Measurements from ENCODE around the gene CSNK2A1.
A peak's percentile ranks its signal among the peaks of the same experiment; 100 is the strongest.

DNA sequence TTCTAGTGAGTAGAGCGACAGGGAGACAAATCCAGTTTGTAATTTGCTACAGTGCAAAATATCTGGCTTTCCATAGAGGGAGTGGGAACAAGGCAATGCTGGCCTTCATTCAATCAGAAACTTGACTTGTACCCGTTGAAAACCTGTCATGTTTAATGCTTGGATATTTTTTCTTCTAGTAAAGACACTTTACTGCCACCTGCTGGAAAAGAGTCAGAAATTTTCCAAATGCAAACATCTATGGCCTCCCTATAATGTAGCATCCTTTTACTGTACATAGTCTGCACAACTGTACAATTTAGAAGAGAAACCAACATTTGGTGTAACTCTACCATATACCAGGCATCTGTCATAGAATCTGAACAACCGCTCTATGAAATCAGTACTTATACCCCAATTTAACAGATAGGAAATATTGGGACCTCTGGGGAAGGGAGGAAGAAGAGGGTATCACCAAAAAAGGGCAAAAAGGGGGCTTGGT, 64.6 kb downstream of the CSNK2A1 start:
- TF ChIP-seq, protein P1, sequence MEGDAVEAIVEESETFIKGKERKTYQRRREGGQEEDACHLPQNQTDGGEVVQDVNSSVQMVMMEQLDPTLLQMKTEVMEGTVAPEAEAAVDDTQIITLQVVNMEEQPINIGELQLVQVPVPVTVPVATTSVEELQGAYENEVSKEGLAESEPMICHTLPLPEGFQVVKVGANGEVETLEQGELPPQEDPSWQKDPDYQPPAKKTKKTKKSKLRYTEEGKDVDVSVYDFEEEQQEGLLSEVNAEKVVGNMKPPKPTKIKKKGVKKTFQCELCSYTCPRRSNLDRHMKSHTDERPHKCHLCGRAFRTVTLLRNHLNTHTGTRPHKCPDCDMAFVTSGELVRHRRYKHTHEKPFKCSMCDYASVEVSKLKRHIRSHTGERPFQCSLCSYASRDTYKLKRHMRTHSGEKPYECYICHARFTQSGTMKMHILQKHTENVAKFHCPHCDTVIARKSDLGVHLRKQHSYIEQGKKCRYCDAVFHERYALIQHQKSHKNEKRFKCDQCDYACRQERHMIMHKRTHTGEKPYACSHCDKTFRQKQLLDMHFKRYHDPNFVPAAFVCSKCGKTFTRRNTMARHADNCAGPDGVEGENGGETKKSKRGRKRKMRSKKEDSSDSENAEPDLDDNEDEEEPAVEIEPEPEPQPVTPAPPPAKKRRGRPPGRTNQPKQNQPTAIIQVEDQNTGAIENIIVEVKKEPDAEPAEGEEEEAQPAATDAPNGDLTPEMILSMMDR (IDR thresholded peaks at IDR 0.05), result peak; percentile 85
- TF ChIP-seq EZH2 (IDR thresholded peaks at IDR 0.05; ENCODE audit: borderline replicate concordance, insufficient read depth, low read depth, low read length, poor library complexity, severe bottlenecking), result no peak
